Esophagus muscularis mucosa (tissue), 4 donors: Measurements from ENCODE around the gene TBCC.

Source experiments
- CTCF ChIP-seq, 3 experiments: fragments of 200-600 bp in 2 of 3; fragments of 450-650 bp in 1 of 3; sonication (generic) in 2 of 3; IDR thresholded peaks; one replicate each; pipeline ENCODE4 v1.5.1; 2017 to 2019; ENCODE audit warnings: antibody characterized with exemption in 3 of 3, mild to moderate bottlenecking in 2 of 3, moderate library complexity in 1 of 3
- EP300 ChIP-seq: sonication (generic); formaldehyde crosslinking; IDR thresholded peaks from one replicate; pipeline ENCODE4 v1.6.1; 2017; ENCODE audit warnings: antibody characterized with exemption
- POLR2A ChIP-seq: fragments of 450-650 bp; IDR thresholded peaks from one replicate; pipeline ENCODE4 v1.6.1; 2017; ENCODE audit warnings: antibody characterized with exemption, moderate library complexity, mild to moderate bottlenecking, low read depth
- POLR2AphosphoS5 ChIP-seq, 2 donors: sonication (generic); formaldehyde crosslinking; IDR thresholded peaks; one replicate each; pipeline ENCODE4 v1.6.1; 2017; ENCODE audit warnings: antibody characterized with exemption in 2 of 2

GRCh38 chr6:42786525-42786985, 40.7 kb upstream of the TBCC start:
- TF ChIP-seq CTCF (IDR thresholded peaks at IDR 0.05), result no peak
- no peak for TF ChIP-seq POLR2A
- no peak for TF ChIP-seq EP300
- no peak for TF ChIP-seq POLR2AphosphoS5 (IDR thresholded peaks at IDR 0.05)
